GM18511 (cell line): ENCODE measurements around the gene AP2A2.
"Not testable (repeated sequence)": the region's sequence is repeated elsewhere in the genome, so short reads cannot be mapped to it uniquely, and the experiment has no call there.

Source experiments
- ATAC-seq: cut with Tn5 transposase; IDR thresholded peaks from one replicate; pipeline ENCODE4 v1.9.1; 2021; ENCODE audit warnings: mild to moderate bottlenecking, moderate library complexity; ENCODE audit not compliant: unreplicated experiment

The AP2A2 gene

GRCh38 chr11:1012740-1013630, 87.3 kb downstream of the AP2A2 start:
- ATAC-seq: no peak

GRCh38 chr11:1013631-1013935, 87.9 kb downstream of the AP2A2 start:
- ATAC-seq: no peak

GRCh38 chr11:1014276-1014675, 88.6 kb downstream of the AP2A2 start:
- no peak for ATAC-seq

GRCh38 chr11:1015064-1015463, 89.4 kb downstream of the AP2A2 start:
- no peak for ATAC-seq

GRCh38 chr11:1015826-1016545, 90.3 kb downstream of the AP2A2 start:
- no peak for ATAC-seq

GRCh38 chr11:1016610-1017126, 91.0 kb downstream of the AP2A2 start:
- ATAC-seq: not testable (repeated sequence)

- no peak for ATAC-seq
Observed at GRCh38 chr11:1017269-1018005, 91.8 kb downstream of the AP2A2 start.

- no peak for ATAC-seq
Observed at GRCh38 chr11:1018091-1018490, 92.4 kb downstream of the AP2A2 start.

- ATAC-seq: no peak
Observed at GRCh38 chr11:1019321-1019910, 93.7 kb downstream of the AP2A2 start.

- ATAC-seq: no peak
Observed at GRCh38 chr11:1020211-1020905, 94.7 kb downstream of the AP2A2 start.

GRCh38 chr11:1022411-1022810, 96.7 kb downstream of the AP2A2 start:
- no peak for ATAC-seq

GRCh38 chr11:1022908-1023810, 97.5 kb downstream of the AP2A2 start:
- no peak for ATAC-seq

- no peak for ATAC-seq
Observed at GRCh38 chr11:1023811-1024596, 98.3 kb downstream of the AP2A2 start.

- ATAC-seq: no peak
Observed at GRCh38 chr11:1024597-1025409, 99.1 kb downstream of the AP2A2 start.

- no peak for ATAC-seq
Observed at GRCh38 chr11:1025410-1026162, 99.9 kb downstream of the AP2A2 start.

GRCh38 chr11:1026163-1026450, 100.4 kb downstream of the AP2A2 start:
- no peak for ATAC-seq
